HG03520 (cell line): ENCODE measurements around the gene GPR180.

Experiments used
- ATAC-seq: cut with Tn5 transposase; IDR thresholded peaks from one replicate; pipeline ENCODE4 v1.9.1; 2021; ENCODE audit warnings: mild to moderate bottlenecking, moderate library complexity; ENCODE audit not compliant: unreplicated experiment

GPR180 gene

GRCh38 chr13:94601446-94602431 is at the start of gene GPR180:
TSS of gene GPR180 (plus strand) at chr13:94601857. CDS start at chr13:94601928, 71 bp downstream.
- ATAC-seq, result peak; percentile 99

GRCh38 chr13:94552095-94552494 is 49.6 kb upstream of the GPR180 start:
- no peak for ATAC-seq

GRCh38 chr13:94553766-94554165 is 47.9 kb upstream of the GPR180 start:
- ATAC-seq, result no peak

- no peak for ATAC-seq
These were observed 45.6 kb upstream of the GPR180 start for GRCh38 chr13:94556041-94556440.

GRCh38 chr13:94556621-94557020 is 45.0 kb upstream of the GPR180 start:
- ATAC-seq, result no peak

- ATAC-seq, result no peak
These were observed 43.9 kb upstream of the GPR180 start for GRCh38 chr13:94557684-94558235.

GRCh38 chr13:94558716-94559115 is 42.9 kb upstream of the GPR180 start:
- no peak for ATAC-seq

- no peak for ATAC-seq
These were observed 42.3 kb upstream of the GPR180 start for GRCh38 chr13:94559222-94559795.

GRCh38 chr13:94560116-94560515 is 41.5 kb upstream of the GPR180 start:
- ATAC-seq, result no peak

GRCh38 chr13:94561126-94561525 is 40.5 kb upstream of the GPR180 start:
- ATAC-seq, result no peak

GRCh38 chr13:94567581-94567980 is 34.1 kb upstream of the GPR180 start:
- no peak for ATAC-seq

- ATAC-seq, result no peak
These were observed 33.2 kb upstream of the GPR180 start for GRCh38 chr13:94568443-94568842.

GRCh38 chr13:94569615-94570014 is 32.0 kb upstream of the GPR180 start:
- ATAC-seq, result no peak

- no peak for ATAC-seq
These were observed 22.6 kb upstream of the GPR180 start for GRCh38 chr13:94579063-94579462.

- no peak for ATAC-seq
These were observed 17.7 kb upstream of the GPR180 start for GRCh38 chr13:94583926-94584325.

- ATAC-seq, result no peak
These were observed 16.0 kb upstream of the GPR180 start for GRCh38 chr13:94585543-94586101.

- no peak for ATAC-seq
These were observed 15.3 kb upstream of the GPR180 start for GRCh38 chr13:94586371-94586770.

GRCh38 chr13:94588541-94588940 is 13.1 kb upstream of the GPR180 start:
- no peak for ATAC-seq

- no peak for ATAC-seq
These were observed 10.9 kb upstream of the GPR180 start for GRCh38 chr13:94590744-94591143.

- peak; percentile 41 for ATAC-seq
These were observed 6.4 kb upstream of the GPR180 start for GRCh38 chr13:94595001-94595949.
